Measurements from ENCODE around the gene CHEK2.

The CHEK2 gene

DNA sequence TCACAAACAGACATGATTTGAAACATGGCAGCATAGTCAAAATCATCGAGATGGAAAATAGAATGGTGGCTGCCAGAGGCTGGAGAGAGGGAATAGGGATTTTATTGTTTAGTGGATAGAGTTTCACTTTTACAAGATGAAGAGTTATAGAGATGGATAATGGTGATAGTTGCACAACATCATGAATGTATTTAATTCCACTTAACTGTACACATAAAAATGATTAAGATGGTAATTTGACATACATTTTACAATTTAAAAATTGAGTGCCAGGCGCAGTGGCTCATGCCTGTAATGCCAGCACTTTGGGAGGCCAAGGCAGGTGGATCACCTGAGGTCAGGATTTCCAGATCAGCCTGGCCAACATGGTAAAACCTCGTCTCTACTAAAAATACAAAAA is 83.2 kb downstream of the CHEK2 start:
- no peak overlapping the region for H3K4me2 ChIP-seq (ENCODE audit: insufficient read depth, low read length)
- H3K9ac ChIP-seq (ENCODE audit: low read depth, low read length) = no peak overlapping the region
- DNase-seq (no peak), ATAC-seq (ENCODE audit: insufficient read depth, low read depth) (no peak)
- no peaks in the 10 kb centered on the region for H3K4me1 ChIP-seq (ENCODE audit: insufficient read depth, low read length)
- peaks cover 5% of the 10 kb centered on the region; the same call in 1 of the 2 replicates for H4K20me1 ChIP-seq (ENCODE audit: insufficient read depth, low read length)
- H2AFZ ChIP-seq (ENCODE audit: low read depth, low read length) = no peak overlapping the region
- no peaks in the 10 kb centered on the region for H3K79me2 ChIP-seq (ENCODE audit: insufficient read depth, low read length)
- H3K27ac ChIP-seq (ENCODE audit: low read length) = no peak overlapping the region
- no peaks in the 10 kb centered on the region for H3K36me3 ChIP-seq (ENCODE audit: insufficient read depth, low read length)
- TF ChIP-seq EZH2 (IDR thresholded peaks at IDR 0.05; ENCODE audit: borderline replicate concordance, low read depth, low read length, severe bottlenecking) = no peak
- TF ChIP-seq, protein P1, sequence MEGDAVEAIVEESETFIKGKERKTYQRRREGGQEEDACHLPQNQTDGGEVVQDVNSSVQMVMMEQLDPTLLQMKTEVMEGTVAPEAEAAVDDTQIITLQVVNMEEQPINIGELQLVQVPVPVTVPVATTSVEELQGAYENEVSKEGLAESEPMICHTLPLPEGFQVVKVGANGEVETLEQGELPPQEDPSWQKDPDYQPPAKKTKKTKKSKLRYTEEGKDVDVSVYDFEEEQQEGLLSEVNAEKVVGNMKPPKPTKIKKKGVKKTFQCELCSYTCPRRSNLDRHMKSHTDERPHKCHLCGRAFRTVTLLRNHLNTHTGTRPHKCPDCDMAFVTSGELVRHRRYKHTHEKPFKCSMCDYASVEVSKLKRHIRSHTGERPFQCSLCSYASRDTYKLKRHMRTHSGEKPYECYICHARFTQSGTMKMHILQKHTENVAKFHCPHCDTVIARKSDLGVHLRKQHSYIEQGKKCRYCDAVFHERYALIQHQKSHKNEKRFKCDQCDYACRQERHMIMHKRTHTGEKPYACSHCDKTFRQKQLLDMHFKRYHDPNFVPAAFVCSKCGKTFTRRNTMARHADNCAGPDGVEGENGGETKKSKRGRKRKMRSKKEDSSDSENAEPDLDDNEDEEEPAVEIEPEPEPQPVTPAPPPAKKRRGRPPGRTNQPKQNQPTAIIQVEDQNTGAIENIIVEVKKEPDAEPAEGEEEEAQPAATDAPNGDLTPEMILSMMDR (IDR thresholded peaks at IDR 0.05; ENCODE audit: borderline replicate concordance, extremely low read depth, low read length, poor library complexity, severe bottlenecking) = no peak
- no peaks in the 10 kb centered on the region for H3K9me3 ChIP-seq (ENCODE audit: insufficient read depth, low read length, severe bottlenecking)
- H3K4me3 ChIP-seq (ENCODE audit: low read depth in 1 of 2, low read length in 2 of 2) = no peak overlapping the region
- H3K27me3 ChIP-seq (ENCODE audit: insufficient read depth, low read length, poor library complexity) = peaks cover 52% of the 10 kb centered on the region

DNA sequence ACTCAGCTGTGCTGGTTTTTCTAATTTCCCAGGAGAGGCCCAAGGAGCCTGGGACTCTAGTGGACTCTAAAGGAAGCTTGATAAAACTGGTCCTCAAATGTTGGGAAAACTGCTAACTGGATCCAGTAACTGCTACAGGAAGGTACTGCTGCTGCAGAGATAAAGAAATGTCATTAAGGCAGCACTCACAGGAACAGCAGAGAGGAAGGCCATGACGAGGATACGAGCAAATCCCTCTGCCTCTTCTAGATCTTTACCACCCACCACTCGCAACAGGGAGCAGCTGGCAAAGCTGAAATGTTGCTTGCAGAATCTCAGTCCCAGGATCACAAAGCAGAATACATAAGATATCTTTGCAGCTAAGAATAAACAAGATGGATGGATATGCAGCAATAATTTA is 85.4 kb downstream of the CHEK2 start:
- no peaks in the 10 kb centered on the region for H3K4me1 ChIP-seq (ENCODE audit: insufficient read depth, low read length)
- H3K4me3 ChIP-seq (ENCODE audit: low read depth in 1 of 2, low read length in 2 of 2) = no peak overlapping the region
- no peaks in the 10 kb centered on the region for H3K79me2 ChIP-seq (ENCODE audit: insufficient read depth, low read length)
- H3K27me3 ChIP-seq (ENCODE audit: insufficient read depth, low read length, poor library complexity) = peaks cover 54% of the 10 kb centered on the region
- H3K4me2 ChIP-seq (ENCODE audit: insufficient read depth, low read length) = no peak overlapping the region
- no peak overlapping the region for H3K9ac ChIP-seq (ENCODE audit: low read depth, low read length)
- H3K27ac ChIP-seq (ENCODE audit: low read length) = no peak overlapping the region
- no peak overlapping the region for H2AFZ ChIP-seq (ENCODE audit: low read depth, low read length)
- no peaks in the 10 kb centered on the region for H3K36me3 ChIP-seq (ENCODE audit: insufficient read depth, low read length)
- TF ChIP-seq, protein P1 (IDR thresholded peaks at IDR 0.05; ENCODE audit: borderline replicate concordance, extremely low read depth, low read length, poor library complexity, severe bottlenecking) = no peak
- TF ChIP-seq EZH2 (IDR thresholded peaks at IDR 0.05; ENCODE audit: borderline replicate concordance, low read depth, low read length, severe bottlenecking) = no peak
- no peaks in the 10 kb centered on the region for H3K9me3 ChIP-seq (ENCODE audit: insufficient read depth, low read length, severe bottlenecking)
- ATAC-seq (ENCODE audit: insufficient read depth, low read depth) = no peak
- no peak for DNase-seq
- H4K20me1 ChIP-seq (ENCODE audit: insufficient read depth, low read length) = peaks cover 5% of the 10 kb centered on the region; the same call in 1 of the 2 replicates

DNA sequence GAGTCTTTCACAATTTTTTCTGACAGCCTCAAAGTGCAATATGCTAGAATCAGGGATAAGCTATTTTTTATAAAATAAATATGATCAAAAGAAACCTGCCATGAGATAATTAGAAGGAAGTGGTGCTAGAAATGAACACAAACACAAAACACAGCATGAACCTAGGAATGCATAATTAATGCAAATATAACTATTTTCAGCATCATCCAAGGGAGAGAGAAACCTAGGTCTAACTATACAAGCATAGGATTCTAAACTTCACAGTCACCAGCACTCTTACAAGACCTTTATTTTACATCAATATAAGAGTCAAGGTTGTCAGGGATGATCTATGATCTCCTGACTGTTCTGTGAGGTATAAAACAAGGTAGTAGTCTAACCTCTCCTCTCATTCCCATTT is 91.2 kb downstream of the CHEK2 start:
- Histone ChIP-seq H3K9ac (ENCODE audit: low read depth, low read length) (no peak overlapping the region), H3K4me3 (ENCODE audit: low read depth in 1 of 2, low read length in 2 of 2) (no peak overlapping the region), H4K20me1 (ENCODE audit: insufficient read depth, low read length) (no peaks in the 10 kb centered on the region), H3K27me3 (ENCODE audit: insufficient read depth, low read length, poor library complexity) (peaks cover 61% of the 10 kb centered on the region), H3K9me3 (ENCODE audit: insufficient read depth, low read length, severe bottlenecking) (no peaks in the 10 kb centered on the region), H3K79me2 (ENCODE audit: insufficient read depth, low read length) (no peaks in the 10 kb centered on the region), H3K4me2 (ENCODE audit: insufficient read depth, low read length) (no peak overlapping the region), H2AFZ (ENCODE audit: low read depth, low read length) (no peak overlapping the region), H3K27ac (ENCODE audit: low read length) (no peak overlapping the region), H3K4me1 (ENCODE audit: insufficient read depth, low read length) (no peaks in the 10 kb centered on the region), H3K36me3 (ENCODE audit: insufficient read depth, low read length) (no peaks in the 10 kb centered on the region)
- ATAC-seq (ENCODE audit: insufficient read depth, low read depth) (no peak), DNase-seq (no peak)
- TF ChIP-seq EZH2 (IDR thresholded peaks at IDR 0.05; ENCODE audit: borderline replicate concordance, low read depth, low read length, severe bottlenecking) = no peak
- TF ChIP-seq, protein P1 (IDR thresholded peaks at IDR 0.05; ENCODE audit: borderline replicate concordance, extremely low read depth, low read length, poor library complexity, severe bottlenecking) = no peak

DNA sequence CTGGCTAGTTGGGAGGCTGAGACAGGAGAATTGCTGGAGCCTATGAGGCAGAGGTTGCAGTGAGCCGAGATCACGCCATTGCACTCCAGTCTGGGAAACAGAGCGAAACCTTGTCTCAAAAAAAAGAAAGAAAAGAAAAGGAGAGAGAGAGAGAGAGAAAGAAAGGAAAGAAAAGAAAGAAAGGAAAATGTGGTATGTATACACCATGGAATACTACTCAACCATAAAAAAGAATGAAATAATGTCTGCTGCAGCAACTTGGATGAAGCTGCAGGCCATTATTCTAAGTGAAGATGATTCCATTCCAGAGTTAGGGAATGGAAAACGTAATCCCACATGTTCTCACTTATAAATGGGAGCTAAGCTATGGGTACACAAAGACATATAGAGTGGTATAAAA is 92.8 kb downstream of the CHEK2 start:
- H3K79me2 ChIP-seq (ENCODE audit: insufficient read depth, low read length) = no peaks in the 10 kb centered on the region
- no peaks in the 10 kb centered on the region for H3K36me3 ChIP-seq (ENCODE audit: insufficient read depth, low read length)
- DNase-seq = no peak
- no peaks in the 10 kb centered on the region for H3K9me3 ChIP-seq (ENCODE audit: insufficient read depth, low read length, severe bottlenecking)
- H3K27me3 ChIP-seq (ENCODE audit: insufficient read depth, low read length, poor library complexity) = peaks cover 53% of the 10 kb centered on the region
- ATAC-seq (ENCODE audit: insufficient read depth, low read depth) = no peak
- no peaks in the 10 kb centered on the region for H3K4me1 ChIP-seq (ENCODE audit: insufficient read depth, low read length)
- H3K9ac ChIP-seq (ENCODE audit: low read depth, low read length) = no peak overlapping the region
- H4K20me1 ChIP-seq (ENCODE audit: insufficient read depth, low read length) = no peaks in the 10 kb centered on the region
- no peak overlapping the region for H2AFZ ChIP-seq (ENCODE audit: low read depth, low read length)
- H3K27ac ChIP-seq (ENCODE audit: low read length) = no peak overlapping the region
- TF ChIP-seq, protein P1 (IDR thresholded peaks at IDR 0.05; ENCODE audit: borderline replicate concordance, extremely low read depth, low read length, poor library complexity, severe bottlenecking) = no peak
- TF ChIP-seq EZH2 (IDR thresholded peaks at IDR 0.05; ENCODE audit: borderline replicate concordance, low read depth, low read length, severe bottlenecking) = no peak
- no peak overlapping the region for H3K4me3 ChIP-seq (ENCODE audit: low read depth in 1 of 2, low read length in 2 of 2)
- H3K4me2 ChIP-seq (ENCODE audit: insufficient read depth, low read length) = no peak overlapping the region

Measured in DND-41 (cell line).